RWPE1 (cell line): ENCODE data around the gene SMTNL1.

Experiments
- CTCF ChIA-PET: fragments of 350-600 bp; sonication (Branson Sonifier 250); formaldehyde crosslinking; extraction: SDS; loops from one replicate; lab custom pipeline; 2021; lab: Yijun Ruan, JAX
- POLR2A ChIA-PET: fragments of 400-600 bp; formaldehyde crosslinking; extraction: SDS; loops from one replicate; lab custom pipeline; 2020; ENCODE audit warnings: antibody characterized with exemption; ENCODE audit not compliant: low non-redundant PET; lab: Yijun Ruan, JAX
- DNase-seq: peaks from one replicate; pipeline ENCODE4 v3.0.0; 2012; ENCODE audit warnings: low spot score
- H3K27ac ChIP-seq: fragments of 450-650 bp; 2 replicates; pipeline ENCODE4 v1.5.1; 2017
- CTCF ChIP-seq: fragments of 450-650 bp; conservative IDR thresholded peaks from 2 replicates; pipeline ENCODE4 v1.5.1; 2017; ENCODE audit warnings: low read depth, mild to moderate bottlenecking

SMTNL1 gene

GRCh38 chr11:57599381-57599780 is 62.0 kb downstream of the SMTNL1 start:
- DNase-seq, result no peak
- no peak for TF ChIP-seq CTCF
- CTCF ChIA-PET, result interaction anchor here (1.1 kb wide), 1 partner anchor 31 kb away, joined by 3 read pairs; the partner anchor contains the start of gene UBE2L6
- H3K27ac ChIP-seq, result no peak overlapping the region
- POLR2A ChIA-PET, result no interaction called here
